Stimulated activated CD8-positive, alpha-beta memory T cell treated with anti-CD3 and anti-CD28 coated beads, Interleukin-15, amount 100 ng/mL, for 48 hours (primary cell): Measurements from ENCODE around the gene SMIM41.

Experiments used
- DNase-seq, 2 donors: peaks; one replicate each; pipeline ENCODE4 v3.0.0-alpha.2; 2020; ENCODE audit warnings: low read depth in 2 of 2

SMIM41 gene

DNA sequence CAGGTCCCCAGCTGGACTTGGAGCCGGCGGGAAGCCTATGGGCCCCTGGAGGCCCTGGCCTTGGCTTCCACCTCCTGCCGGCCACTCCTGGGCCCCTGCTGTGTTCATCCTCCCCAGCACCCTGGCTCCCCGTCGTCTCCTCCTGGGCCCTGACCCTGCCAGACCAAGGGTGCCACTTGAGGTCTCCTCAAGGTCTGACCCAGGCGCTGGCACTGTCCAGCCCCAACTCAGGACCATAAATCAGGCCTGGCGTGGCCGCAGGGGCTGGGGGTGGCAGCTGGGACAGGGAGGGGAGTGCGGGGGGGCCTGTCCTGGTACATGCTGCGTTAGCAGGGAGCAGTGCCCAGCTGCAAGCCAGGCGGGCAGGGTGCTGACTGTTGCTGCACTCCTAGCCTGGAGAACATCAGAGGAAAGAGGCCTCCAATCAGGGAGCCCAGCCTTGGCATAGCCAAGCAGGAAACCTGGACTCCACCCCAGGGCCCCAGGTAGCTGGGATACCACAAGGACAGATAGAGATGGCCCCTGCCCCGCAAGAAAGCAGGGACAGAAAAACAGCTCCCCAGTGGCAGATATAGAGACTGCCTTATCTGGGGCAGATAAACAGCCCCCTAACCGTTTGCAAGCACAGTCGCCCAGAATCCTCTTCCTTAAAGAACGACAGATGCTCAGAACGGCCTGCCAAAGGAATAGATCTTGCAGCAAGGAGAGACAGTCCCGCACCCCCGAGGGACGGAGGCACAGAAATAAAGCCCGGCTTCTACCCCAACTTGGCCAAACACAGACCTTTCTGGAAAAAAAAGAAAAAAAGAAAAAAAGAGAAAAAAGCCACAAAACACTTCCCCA lies 16.2 kb upstream of the SMIM41 start:
- no peak for DNase-seq

DNA sequence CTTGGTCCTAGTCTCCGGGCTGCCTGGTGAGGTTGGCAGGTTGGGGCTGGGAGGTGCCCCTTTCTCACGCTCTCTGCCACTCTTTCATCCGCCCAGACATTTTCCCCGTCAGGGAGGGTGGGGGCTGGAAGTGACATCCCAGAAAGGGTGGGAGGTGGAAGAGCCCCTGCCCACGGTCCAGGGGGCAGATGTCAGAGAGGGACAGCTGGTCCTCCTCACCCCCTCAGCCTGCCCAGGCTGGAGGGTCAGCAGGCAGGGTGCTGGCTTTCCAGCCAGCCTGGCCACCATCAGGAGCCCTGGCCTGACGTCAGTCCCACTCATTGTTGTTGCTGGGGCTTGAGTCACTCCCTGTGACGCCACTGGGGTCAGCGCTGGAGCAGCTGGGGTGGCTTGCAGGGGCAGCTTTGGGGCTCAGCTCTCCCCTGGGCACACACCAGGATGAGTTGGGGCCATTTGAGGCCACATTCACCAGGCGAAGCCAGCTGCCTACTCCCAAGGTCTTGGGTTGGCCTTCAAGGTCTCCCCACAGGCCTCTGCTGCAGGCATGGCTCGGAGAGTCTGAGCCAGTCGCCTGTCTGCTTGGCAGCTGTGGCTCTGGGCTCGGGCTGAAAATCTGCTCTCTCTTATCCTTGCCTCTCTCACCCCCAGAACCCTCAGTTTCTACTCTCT lies 15.4 kb upstream of the SMIM41 start:
- DNase-seq: no peak

DNA sequence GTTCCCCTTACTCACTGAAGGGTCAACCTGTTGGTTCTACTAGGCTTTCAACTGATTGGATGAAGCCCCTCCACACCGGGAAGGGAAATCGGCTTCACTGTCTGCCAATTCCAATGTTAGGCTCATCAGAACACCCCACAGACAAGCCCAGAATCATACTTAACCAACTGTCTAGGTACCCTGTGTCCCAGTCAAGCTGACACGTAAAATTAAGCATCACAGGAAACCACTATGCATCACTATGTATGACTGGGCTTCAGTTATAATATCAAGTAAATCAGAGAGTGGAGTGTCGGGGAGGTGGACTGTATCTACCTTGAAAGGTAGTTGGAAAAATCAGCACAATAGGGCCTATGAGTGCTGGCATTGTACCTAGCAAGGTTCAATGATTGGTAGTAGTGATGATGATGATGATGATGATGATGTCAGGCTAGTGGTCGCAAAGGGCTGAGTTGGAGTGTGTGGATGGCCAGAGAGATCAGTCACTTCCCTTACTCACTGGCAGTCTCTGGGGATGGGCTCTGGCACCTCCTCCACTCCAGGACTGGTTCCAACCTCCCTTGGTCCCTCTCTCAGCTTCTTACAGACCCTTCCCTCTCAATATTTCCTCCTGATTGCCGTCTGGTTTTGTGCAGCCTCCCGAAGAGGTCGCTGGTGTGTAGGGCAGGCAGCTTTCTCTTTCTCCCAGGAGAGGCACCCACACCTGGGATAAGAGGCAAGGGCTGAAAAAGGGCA lies 13.0 kb upstream of the SMIM41 start:
- no peak for DNase-seq

DNA sequence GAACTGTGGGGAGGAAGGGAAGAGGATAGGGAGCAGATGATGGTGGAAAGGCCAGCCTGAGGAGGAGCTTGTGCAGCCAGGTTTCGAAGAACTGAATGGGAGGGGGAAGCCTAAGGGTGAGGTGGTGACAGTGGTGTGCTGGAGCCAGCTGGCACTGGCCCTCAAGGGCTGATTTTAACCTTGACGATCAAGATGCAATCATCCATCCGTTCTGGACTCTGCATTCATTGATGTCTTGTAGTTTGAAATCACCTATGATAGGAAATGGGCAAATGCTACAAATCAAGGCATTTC lies 12.5 kb upstream of the SMIM41 start:
- no peak for DNase-seq

DNA sequence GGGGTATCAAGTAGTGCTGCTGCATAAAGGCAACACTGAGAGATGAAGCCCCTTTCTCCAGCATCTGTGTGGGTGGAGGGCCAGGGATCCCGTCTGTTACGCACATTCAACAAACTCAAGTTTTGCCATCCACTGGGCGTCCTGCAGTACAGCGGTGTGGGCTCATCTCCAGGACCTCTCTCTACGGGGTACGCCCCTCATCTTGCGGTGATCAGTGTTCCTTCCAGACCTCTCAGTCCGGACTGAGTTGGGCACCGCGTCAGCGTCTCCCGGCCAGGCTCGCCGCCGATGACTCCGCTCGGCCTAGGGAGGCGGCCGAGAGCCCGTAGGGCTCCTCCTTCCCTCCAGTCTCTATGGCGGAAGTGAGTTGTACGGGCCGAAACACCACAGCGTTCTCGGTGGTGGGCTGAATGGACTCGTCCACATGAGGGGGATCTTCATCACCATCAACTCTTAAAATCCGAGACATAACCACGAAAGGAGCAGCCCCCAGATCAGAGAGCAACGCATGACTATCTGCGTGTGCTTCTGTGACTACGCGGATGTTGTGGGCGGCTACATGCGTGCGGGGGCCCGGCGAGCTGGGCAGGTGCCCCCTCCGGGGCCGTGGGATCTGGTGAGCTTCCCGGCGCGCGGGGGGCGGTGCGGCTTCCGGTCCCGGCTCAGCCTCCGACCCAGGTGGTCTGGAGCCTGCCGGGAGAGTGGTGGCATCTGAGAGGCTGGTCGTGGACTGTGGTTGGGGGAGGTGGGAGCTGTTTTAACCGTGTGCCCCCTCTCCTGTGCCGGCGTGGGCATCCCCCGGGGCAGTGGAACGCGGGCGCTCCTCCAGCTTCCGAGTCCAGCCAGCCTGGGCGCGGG lies 9.9 kb upstream of the SMIM41 start, which contains the start of gene ATG101:
Gene ATG101 (plus strand): TSS at position 652 of the 858 bp plus-strand sequence. CDS start 3,673 bp downstream, outside the sequence.
- DNase-seq: peak; percentile 83

DNA sequence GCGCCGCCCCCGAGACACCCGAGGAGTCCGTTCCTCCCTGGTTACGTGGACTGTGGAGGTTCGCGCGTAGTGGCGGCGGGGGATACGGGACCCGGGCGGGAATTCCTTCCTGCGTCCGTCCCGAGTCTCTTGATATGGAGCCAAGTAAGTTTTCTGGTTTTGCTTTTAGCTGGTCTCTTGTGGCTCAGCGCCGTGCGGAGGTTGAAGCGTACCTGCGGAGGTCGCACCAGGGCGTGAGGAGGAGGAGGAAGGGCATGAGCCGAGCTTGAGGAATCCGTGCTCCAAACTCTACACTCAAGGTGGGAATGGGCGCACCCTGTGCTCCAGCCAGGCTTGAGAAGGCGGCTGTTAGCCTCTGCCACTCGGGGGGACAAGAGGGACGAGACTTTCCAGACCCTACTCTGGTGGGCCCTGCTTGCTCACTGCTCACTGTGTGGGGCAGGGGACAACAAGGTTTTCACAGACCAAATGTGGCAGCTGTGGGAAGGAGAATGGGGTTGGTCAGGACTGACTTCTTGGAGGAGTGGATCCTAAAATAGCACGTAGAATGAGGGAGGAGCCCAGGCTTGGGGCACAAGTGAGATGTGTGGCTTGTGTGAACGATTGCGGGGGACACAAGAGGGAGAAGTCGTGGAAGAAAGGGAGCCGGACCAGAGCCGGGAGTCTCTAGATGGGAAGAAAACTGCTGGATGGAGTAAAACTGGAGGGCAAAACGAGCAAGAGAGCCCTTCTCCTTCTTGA lies 9.1 kb upstream of the SMIM41 start:
- DNase-seq: no peak

DNA sequence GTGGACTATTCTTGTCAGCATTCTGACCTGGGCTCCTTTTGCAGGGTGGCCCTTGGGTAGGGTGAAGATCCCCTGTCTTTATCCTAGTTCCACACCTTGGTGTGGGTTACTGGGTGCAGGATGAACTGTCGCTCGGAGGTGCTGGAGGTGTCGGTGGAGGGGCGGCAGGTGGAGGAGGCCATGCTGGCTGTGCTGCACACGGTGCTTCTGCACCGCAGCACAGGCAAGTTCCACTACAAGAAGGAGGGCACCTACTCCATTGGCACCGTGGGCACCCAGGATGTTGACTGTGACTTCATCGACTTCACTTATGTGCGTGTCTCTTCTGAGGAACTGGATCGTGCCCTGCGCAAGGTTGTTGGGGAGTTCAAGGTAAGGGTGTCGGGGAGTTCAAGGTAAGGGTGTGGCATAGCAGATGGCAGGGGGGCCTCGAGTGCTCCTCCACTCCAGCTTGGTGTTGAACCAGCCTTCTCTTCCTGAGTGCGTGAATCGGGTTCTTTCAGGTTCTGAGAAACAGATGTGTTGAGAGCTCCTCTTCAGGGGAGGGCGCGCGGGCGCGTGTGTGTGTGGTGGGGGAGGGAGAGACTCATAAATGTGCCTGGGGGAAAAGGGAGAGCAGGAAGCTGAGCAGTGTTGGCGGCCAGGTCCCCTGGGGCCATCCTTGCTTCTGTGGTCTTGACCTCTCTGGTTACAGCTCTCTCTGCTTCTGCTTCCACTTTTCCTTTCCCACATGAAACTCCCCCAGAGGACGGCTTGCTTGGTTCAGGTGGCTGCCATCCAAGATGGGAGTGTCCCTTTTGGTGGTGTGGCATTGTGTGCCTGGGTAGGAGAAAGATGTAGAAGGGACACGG lies 5.7 kb upstream of the SMIM41 start:
- no peak for DNase-seq

DNA sequence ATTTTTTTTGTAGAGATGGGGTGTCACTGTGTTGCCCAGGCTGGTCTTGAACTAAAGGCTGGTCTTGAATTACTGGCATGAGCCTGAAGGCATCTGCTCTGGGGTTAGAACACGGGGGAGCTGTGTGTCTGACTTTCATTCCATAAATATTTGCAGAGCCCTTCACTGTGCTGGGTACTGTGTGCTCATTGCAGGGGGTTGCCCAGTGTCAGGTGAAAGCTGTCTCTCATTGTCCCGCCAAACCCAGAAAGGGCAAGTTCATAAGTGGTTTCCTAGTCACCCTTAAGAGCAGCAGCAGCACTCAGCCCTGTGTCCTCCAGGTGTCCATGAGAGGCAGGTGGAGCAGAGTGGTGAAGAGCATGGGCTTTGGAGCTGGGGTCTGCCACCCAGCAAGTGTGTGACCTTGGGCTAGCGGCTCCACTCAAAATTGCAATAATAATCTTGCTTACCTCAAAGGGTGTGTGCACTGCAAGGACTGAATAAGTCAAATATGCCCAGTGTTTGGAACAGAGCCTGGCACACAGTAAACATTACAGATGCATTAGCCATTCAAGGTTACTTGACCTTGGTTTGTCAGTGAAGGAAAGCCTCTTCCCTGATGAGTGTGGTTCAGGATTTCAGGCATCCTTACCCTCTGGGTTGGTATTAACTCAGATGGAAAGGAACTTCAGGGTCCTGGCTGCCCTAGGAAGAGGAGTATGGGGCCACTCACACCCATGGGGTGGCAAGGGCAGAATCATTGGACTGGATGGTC lies 4.4 kb upstream of the SMIM41 start:
- DNase-seq: no peak

DNA sequence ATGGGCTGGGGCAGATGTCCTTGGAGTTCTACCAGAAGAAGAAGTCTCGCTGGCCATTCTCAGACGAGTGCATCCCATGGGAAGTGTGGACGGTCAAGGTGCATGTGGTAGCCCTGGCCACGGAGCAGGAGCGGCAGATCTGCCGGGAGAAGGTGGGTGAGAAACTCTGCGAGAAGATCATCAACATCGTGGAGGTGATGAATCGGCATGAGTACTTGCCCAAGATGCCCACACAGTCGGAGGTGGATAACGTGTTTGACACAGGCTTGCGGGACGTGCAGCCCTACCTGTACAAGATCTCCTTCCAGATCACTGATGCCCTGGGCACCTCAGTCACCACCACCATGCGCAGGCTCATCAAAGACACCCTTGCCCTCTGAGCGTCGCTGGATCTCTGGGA lies 2.7 kb upstream of the SMIM41 start:
- no peak for DNase-seq

DNA sequence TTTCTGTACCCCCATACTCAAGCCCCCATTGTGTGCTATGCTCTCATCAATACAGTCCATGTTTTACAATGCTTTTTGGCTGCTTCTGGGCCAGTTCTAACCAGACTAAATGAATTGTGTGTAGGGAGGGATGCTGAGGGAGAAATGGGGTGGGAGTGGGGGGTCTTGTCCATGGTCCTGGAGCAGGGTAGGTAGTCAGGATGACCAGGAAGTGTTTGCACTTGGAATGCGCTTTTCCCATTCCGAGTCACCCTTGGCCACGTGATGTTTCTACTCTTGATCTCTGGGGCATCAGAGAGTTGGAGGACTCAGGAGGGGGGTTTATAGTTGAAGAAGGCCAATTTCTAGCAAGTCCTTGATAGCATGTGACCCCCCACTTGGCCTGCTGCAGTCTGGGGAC lies 1.2 kb upstream of the SMIM41 start:
- no peak for DNase-seq

DNA sequence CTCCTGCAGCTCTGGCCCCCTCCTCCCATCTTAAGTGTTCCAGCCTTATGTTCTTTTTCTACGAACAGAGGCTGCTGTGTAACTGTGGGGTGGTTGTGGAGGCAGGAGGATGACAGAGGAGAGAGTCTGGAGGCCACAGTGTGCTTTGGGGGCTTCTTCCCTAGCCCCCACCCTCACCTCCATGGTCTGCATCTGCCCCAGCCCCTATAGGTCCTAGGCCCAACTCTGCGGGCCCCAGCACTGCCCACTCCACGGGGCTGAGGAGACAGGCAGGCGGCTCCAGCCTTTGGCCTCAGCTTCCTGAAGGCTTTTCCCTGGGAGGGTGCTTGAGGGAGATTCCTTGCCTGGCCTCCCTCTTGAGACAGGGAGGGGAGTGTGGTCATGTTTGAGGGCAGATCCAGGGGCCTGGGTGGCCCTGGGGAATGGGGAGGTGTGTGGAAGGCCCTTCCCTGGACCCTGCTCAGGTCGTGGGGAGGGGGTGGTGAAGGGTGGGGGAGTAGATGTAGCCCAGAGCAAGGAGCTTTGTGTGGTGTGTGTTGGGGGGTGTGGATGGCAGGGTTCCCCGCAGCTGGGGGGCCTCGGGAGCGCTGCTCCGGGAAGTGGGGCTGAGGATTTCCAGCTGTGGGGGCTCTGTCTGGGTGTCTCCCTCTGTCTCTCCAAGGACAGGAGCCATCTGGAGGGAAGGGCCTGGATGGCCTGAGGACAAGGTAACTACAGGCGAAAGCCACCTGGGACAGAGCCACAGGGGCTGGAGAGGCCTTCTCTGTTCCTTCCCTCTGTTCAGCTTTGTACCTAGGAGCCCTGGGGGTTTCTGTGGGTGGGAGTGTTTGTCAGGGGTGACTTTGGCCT lies 1.1 kb downstream of the SMIM41 start:
- DNase-seq: no peak

DNA sequence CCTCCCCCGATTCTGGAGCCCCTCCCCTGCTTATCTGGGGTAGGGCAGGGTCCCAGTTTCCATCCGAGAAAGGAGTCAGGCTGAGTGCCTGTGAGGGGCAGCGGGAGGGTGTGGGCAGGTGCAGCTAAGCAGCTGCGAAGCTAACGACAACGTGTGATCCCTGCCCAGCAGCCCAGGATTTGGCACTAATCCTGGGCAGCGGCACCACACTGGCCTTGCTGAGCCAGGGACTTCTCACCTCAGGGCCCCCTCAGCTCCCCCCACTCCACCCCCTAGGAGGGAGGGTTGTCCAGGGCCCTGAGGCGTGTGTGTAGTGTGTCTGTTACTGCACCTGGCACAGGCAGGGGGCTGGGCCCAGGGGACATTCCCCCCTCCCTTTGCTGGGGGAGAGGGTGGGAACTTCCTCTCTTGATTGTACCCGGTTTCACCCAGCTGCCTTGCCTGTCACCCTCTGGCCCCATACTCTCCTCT lies 1.8 kb downstream of the SMIM41 start:
- no peak for DNase-seq

DNA sequence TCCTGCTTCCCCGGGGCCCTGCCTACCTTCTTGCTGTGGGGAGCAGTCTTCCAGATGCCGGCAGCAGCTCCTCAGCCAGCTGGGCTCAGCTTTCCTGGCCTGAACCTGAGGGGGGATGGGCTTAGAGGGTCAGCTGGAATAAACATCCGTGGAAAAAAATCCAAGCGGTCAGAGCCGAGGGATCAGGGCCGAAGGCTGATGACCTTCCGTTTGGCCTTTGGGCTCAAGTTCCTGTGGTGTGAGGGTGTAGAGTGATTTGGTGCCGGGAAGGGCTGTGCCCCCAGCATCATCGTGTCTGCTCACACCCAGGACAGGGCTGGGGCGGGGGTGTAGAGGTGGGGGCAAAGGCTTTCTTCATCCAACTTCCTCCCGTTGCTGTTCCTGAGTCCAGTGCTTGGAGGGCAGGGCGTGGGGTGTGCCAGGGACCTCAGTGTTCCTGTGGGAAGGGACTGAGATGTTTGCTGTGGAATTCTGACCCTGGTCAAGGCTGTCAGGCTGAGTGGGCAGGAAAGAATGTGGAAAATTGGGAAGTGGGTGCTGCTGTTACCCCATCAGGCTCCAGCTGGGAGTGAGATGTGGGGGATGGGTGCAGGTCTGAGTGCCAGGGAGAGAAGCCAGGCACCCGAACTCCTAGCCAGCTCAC lies 2.6 kb downstream of the SMIM41 start:
- DNase-seq: no peak

DNA sequence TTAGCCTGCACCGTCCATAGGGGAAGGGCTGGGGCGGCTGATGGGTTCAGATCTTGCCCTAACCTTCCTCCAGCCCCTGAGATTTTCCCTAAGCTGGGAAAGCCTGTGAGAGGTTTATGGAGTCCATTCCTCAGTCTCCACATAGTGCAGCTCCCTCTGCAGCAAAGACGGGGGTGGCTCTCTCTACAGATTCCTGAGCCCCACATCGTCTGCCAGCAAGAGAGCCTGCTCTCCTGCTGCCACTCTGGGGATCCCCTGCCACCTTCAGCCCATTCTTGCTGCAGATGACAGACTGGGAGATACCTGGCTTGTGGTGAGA lies 3.1 kb downstream of the SMIM41 start:
- no peak for DNase-seq

DNA sequence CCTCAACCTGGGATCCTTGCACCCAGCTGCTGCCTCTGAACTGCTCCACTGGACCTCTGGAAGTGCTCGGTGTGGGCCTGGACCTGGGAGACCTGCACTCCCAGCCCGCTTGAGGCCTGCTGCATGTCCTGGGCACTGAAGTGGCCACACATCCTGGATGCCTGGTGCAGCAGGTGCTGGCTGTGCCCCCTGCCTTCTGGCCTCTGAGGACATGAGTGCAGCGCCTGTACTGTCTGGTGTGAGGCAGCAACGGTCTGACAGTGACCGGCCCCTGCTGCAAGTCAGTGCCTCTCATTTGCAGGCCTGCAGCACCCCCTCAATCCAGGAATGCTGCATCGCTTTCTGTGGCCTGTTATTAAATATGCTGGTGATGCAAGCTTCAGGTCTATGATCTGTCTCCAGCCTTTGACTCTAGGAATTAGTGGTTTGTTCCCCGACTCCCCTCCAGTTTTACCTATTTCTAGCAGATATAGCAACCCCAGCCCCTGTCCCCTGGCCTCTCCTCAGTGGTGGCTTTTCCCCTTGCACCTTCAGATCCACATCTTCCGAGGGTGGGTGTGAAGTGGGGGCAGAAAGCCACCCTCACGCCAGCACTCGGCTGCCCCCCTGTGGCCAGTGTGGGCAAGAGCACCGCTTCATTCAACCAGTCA lies 3.6 kb downstream of the SMIM41 start:
- peak; percentile 42 to 55 for DNase-seq

DNA sequence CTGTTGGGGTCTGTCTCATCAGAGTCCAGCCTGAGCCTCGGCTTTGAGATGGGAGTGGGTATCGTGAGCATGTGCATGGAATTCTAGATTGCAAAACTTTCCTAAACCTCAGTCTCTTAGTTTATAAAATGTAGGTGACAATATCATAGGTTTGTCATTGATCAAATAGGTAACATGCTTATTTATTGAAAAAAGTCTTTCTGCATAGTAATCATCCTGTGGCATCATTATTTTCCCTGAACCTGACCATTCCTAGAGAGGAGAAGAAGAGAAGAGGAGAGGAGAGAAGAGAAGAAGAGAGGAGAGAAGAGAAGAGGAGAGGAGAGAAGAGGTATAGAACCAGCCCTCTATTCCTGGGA lies 4.1 kb downstream of the SMIM41 start:
- DNase-seq: no peak

DNA sequence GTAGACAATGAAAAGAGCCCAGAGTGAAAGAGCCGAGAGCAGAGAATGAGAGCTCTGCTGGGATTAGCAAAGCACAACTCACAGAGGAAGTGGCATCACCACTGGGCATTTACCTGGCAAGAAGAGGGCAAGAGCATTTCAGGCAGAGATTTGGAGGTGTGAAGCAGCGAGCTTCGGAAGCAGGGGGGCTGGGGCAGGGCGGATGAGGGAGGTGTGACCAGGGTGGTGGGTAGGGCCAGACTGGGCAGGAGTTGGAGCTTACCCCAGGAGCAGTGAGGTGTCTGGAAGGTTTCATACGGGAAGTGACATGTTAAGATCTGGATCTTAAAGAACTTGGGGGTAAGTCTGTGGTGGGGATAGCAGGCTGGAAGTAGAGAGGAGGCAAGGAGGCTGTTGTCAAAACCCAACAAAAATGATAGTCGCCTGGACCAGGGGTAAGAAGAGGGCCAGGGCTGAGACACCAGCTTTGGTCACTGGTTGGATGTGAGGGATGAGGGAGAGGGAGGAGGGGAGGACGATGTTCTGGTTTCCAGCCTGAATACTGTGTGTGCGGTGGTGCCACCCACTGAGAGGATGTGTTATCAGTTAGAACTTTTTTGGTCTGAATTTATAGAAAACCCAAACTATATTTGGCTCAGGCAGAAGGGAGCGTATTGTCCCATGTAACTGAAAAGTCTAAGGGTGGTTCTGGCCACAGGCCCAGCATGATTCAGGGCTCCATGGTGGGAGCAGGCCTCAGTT lies 5.2 kb downstream of the SMIM41 start:
- no peak for DNase-seq
